Spinal cord (tissue), 10 donors: ENCODE data around the gene KRR1. TPM values are rescaled to one million over a fixed set of nuclear protein-coding genes. Genes with fewer than 3 reads are reported as not detected.
"Not testable (repeated sequence)": the region's sequence is repeated elsewhere in the genome, so short reads cannot be mapped to it uniquely, and the experiment has no call there.

ENCODE experiments used
- DNase-seq, 6 donors: peaks; one replicate each; pipeline versions ENCODE4 v3.0.0 to v3.0.0-alpha.2; 2013 to 2015; ENCODE audit warnings: low spot score in 6 of 6, low read depth in 4 of 6
- H3K27ac ChIP-seq: one replicate; pipeline ENCODE4 v1.5.1; 2013; ENCODE audit warnings: low read depth, low read length, control low read depth
- H3K27me3 ChIP-seq: one replicate; pipeline ENCODE4 v1.6.1; 2013; ENCODE audit warnings: low read length; ENCODE audit not compliant: control insufficient read depth, insufficient read depth
- H3K36me3 ChIP-seq: one replicate; pipeline ENCODE4 v1.6.1; 2013; ENCODE audit warnings: low read length; ENCODE audit not compliant: control insufficient read depth, insufficient read depth
- H3K4me1 ChIP-seq: one replicate; pipeline ENCODE4 v1.6.1; 2013; ENCODE audit warnings: low read length; ENCODE audit not compliant: control insufficient read depth, insufficient read depth
- H3K4me3 ChIP-seq: one replicate; pipeline ENCODE4 v1.5.1; 2013; ENCODE audit warnings: low read depth, low read length, control low read depth
- H3K9me3 ChIP-seq: one replicate; pipeline ENCODE4 v1.6.1; 2013; ENCODE audit warnings: low read length; ENCODE audit not compliant: control insufficient read depth, insufficient read depth
- WGBS: methylation state at CpG from one replicate; pipeline ENCODE4 v1.1.5; 2013; ENCODE audit warnings: missing lambda C conversion rate; ENCODE audit not compliant: insufficient coverage; 5-methylcytosine and 5-hydroxymethylcytosine counted together
- polyA plus RNA-seq, 2 donors: library from polyadenylated mRNA; unstranded; fragments of 120-200 nt; gene quantifications; one replicate each; pipeline ENCODE4 v1.2.1, GENCODE V29; 2013; ENCODE audit not compliant: insufficient read length in 2 of 2
- total RNA-seq, 2 donors: library from RNA; depleted of rRNA in 1 of 2; stranded (reverse); fragments of 120-200 nt in 1 of 2; fragments of >200 nt in 1 of 2; gene quantifications; one replicate each; pipeline versions ENCODE4 v1.2.3 to v1.2.4, GENCODE V29; 2013 to 2014
- donor health status: healthy.

Gene KRR1
- total and polyA plus RNA-seq, 4 donors = 30.5 to 79.5 (median 40.5) TPM

- H3K4me1 ChIP-seq = no peaks in the 10 kb centered on the region
- no peak overlapping the region for H3K4me3 ChIP-seq
- H3K9me3 ChIP-seq = no peaks in the 10 kb centered on the region
- no CpG with 5 or more reads among the region's 3 CpGs for WGBS
- no peak for DNase-seq
- H3K27ac ChIP-seq = no peak overlapping the region
- no peaks in the 10 kb centered on the region for H3K36me3 ChIP-seq
- H3K27me3 ChIP-seq = no peaks in the 10 kb centered on the region
These were observed 67.7 kb downstream of the KRR1 start for GRCh38 chr12:75443709-75444108.

DNA sequence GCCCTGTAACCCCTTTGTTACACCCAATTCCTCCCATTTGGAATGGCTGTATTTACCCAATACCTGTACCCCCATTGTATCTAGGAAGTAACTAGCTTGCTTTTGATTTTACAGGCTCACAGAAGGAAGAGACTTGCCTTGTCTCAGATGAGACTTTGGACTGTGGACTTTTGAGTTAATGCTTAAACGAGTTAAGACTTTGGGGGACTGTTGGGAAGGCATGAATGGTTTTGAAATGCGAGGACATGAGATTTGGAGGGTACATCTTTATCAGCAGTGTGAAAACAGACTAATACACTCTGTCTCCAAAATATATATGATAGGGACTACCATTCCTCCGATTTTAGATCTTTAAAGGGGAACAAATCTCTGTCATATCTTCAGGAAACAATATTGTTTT lies 69.0 kb downstream of the KRR1 start:
- H3K27ac ChIP-seq, H3K36me3 ChIP-seq, H3K27me3 ChIP-seq, H3K4me1 ChIP-seq, H3K4me3 ChIP-seq, H3K9me3 ChIP-seq, DNase-seq: not testable (repeated sequence)
- 60% methylated on average over 1 of the region's 3 CpGs for WGBS

- not testable (repeated sequence) for H3K4me1 ChIP-seq, H3K36me3 ChIP-seq, H3K27me3 ChIP-seq, H3K27ac ChIP-seq, DNase-seq, H3K4me3 ChIP-seq, H3K9me3 ChIP-seq
- 80% methylated on average over 4 of the region's 4 CpGs for WGBS
These were observed 69.5 kb downstream of the KRR1 start for GRCh38 chr12:75441687-75442449.

Other genes with a start within 250 kb of the KRR1 start
- 10 to 100 TPM; 13.2 to 22.9 TPM for gene CAPS2, start 181.3 kb downstream of the KRR1 start, total RNA-seq
- gene CAPS2, start 181.3 kb downstream of the KRR1 start, polyA plus RNA-seq = 10 to 100 TPM; 10.5 to 13.6 TPM
- gene GLIPR1L1, start 176.9 kb downstream of the KRR1 start, total RNA-seq = not detected
- 1 to 10 TPM in 1 of 2 donors, under 1 TPM in 1; 0.66 to 1.1 TPM for gene GLIPR1L1, start 176.9 kb downstream of the KRR1 start, polyA plus RNA-seq
- gene GLIPR1L2, start 120.5 kb downstream of the KRR1 start, total RNA-seq = 1 to 10 TPM; 3.9 to 5.2 TPM
- gene GLIPR1L2, start 120.5 kb downstream of the KRR1 start, polyA plus RNA-seq = 1 to 10 TPM; 4.8 to 5.8 TPM
- gene GLIPR1, start 30.9 kb downstream of the KRR1 start, total RNA-seq = 10 to 100 TPM; 15.0 to 20.7 TPM
- gene GLIPR1, start 30.9 kb downstream of the KRR1 start, polyA plus RNA-seq = 10 to 100 TPM; 12.4 to 15.9 TPM